Forelimb muscle (tissue), 1 donor: ENCODE measurements around the gene GUCA2A. TPM values are rescaled to one million over a fixed set of nuclear protein-coding genes. Genes with fewer than 3 reads are reported as not detected.

Experiments
- DNase-seq: peaks from one replicate; pipeline ENCODE4 v3.0.0-alpha.2; 2013; ENCODE audit warnings: low read depth
- polyA plus RNA-seq: library from polyadenylated mRNA; unstranded; fragments of 120-200 nt; gene quantifications from one replicate; pipeline ENCODE4 v1.2.1, GENCODE V29; 2013; ENCODE audit not compliant: insufficient read length

The GUCA2A gene
- polyA plus RNA-seq, 1 donor = not detected

- no peak for DNase-seq
These were observed 30.6 kb downstream of the GUCA2A start for GRCh38 chr1:42133809-42134526.

GRCh38 chr1:42133390-42133789 is 31.2 kb downstream of the GUCA2A start:
- no peak for DNase-seq

- DNase-seq = no peak
These were observed 34.4 kb downstream of the GUCA2A start for GRCh38 chr1:42130061-42130660.

GRCh38 chr1:42128964-42129363 is 35.6 kb downstream of the GUCA2A start:
- DNase-seq = no peak

- no peak for DNase-seq
These were observed 36.0 kb downstream of the GUCA2A start for GRCh38 chr1:42128499-42128898.

- DNase-seq = no peak
These were observed 36.8 kb downstream of the GUCA2A start for GRCh38 chr1:42127767-42128166.

DNA sequence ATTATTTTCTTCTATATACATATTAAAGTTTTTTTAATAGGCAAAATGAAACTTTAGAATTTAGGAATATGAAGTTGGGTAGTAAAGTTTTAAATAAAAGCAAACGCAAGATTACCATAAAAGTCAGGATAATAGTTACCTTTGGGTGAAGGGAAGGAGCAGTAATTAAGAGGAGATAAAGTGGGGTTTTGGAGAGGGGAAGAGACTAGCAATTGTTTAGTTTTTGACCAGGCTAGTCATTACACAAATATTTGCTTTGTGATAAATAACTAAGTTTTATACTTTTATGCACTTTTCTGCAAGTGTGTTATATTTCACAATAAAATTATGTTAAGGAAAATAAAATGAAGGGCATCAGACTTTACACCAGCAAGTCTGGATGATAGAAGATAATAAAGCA is 39.0 kb downstream of the GUCA2A start:
- DNase-seq = no peak

- DNase-seq = no peak
These were observed 42.1 kb downstream of the GUCA2A start for GRCh38 chr1:42122408-42122807.

DNA sequence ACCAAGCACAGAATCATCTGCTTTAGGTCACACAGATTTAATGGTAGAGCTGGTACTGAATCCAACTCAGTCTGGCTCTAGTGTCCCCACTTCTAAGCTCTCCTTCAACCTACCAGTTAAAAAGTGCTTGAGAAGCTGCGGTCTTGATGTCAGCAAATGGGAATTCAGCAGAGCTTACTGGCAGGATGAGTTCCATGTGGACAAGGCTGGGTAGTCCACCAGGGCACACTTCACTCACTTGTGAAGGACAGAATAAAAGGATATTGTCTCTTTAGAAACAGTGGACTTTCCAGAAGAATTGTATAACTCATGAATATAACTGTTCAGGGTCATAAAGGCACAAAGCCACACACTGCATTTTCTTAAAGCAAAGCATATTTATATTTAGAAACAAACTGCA is 46.4 kb downstream of the GUCA2A start:
- DNase-seq = no peak

GRCh38 chr1:42117214-42117613 is 47.3 kb downstream of the GUCA2A start:
- no peak for DNase-seq

DNA sequence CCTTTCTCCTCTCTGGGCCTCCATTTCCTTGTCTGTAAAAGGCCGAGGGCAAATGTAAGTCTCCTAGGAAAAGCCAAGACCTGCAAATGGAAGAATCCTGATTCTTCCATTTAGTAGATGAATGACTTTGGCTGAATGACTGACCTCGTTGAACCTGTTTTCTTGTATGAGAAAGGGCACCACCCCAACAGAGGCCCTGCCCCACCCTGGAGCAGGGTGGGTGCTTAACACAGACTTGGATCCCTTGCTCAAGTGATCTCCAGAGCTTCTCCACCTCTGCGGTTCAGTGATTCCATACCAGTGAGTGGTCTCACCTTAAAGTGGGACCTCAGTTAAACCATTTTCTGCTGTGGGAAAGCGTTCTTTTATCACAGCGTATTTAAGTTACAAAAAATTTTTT is 50.3 kb downstream of the GUCA2A start:
- DNase-seq = no peak

Other genes with a start within 250 kb of the GUCA2A start
- gene HIVEP3, start 245.8 kb downstream of the GUCA2A start, polyA plus RNA-seq = 2.1 TPM
- not detected for gene GUCA2B, start 11.3 kb downstream of the GUCA2A start, polyA plus RNA-seq
- 37.8 TPM for gene FOXJ3, start 170.5 kb upstream of the GUCA2A start, polyA plus RNA-seq
- gene RIMKLA, start 216.0 kb upstream of the GUCA2A start, polyA plus RNA-seq = 0.89 TPM